ENCODE data around the gene UBE2M.

Gene UBE2M

GRCh38 chr19:58513694-58514563 lies 44.5 kb downstream of the UBE2M start:
- TF ChIP-seq EZH2 (IDR thresholded peaks at IDR 0.05; ENCODE audit: borderline replicate concordance, low read length) = no peak
- TF ChIP-seq, protein P1, sequence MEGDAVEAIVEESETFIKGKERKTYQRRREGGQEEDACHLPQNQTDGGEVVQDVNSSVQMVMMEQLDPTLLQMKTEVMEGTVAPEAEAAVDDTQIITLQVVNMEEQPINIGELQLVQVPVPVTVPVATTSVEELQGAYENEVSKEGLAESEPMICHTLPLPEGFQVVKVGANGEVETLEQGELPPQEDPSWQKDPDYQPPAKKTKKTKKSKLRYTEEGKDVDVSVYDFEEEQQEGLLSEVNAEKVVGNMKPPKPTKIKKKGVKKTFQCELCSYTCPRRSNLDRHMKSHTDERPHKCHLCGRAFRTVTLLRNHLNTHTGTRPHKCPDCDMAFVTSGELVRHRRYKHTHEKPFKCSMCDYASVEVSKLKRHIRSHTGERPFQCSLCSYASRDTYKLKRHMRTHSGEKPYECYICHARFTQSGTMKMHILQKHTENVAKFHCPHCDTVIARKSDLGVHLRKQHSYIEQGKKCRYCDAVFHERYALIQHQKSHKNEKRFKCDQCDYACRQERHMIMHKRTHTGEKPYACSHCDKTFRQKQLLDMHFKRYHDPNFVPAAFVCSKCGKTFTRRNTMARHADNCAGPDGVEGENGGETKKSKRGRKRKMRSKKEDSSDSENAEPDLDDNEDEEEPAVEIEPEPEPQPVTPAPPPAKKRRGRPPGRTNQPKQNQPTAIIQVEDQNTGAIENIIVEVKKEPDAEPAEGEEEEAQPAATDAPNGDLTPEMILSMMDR (IDR thresholded peaks at IDR 0.05; ENCODE audit: low read length) = peak; percentile 98
- peaks cover 9% of the 10 kb centered on the region for H3K36me3 ChIP-seq (ENCODE audit: insufficient read depth, low read length)
- no peaks in the 10 kb centered on the region for H4K20me1 ChIP-seq (ENCODE audit: insufficient read depth, low read length)
- peak overlapping the region; percentile 87 for H3K4me2 ChIP-seq (ENCODE audit: low read length)
- H3K4me3 ChIP-seq (ENCODE audit: low read depth, low read length, poor library complexity, severe bottlenecking) = peak overlapping the region; percentile 89
- H3K27me3 ChIP-seq (ENCODE audit: insufficient read depth, low read length) = no peaks in the 10 kb centered on the region
- peaks cover 5% of the 10 kb centered on the region; the same call in 1 of the 2 replicates for H3K79me2 ChIP-seq (ENCODE audit: insufficient read depth, low read length)
- H2AFZ ChIP-seq (ENCODE audit: low read length) = no peak overlapping the region; the same call in 1 of the 2 replicates
- H3K9ac ChIP-seq (ENCODE audit: low read length) = peak overlapping the region; percentile 95
- H3K9me3 ChIP-seq (ENCODE audit: low read length) = no peaks in the 10 kb centered on the region
- no peaks in the 10 kb centered on the region for H3F3A ChIP-seq (ENCODE audit: insufficient read depth, low read length)
- peak overlapping the region; percentile 71 for H3K27ac ChIP-seq (ENCODE audit: low read depth, low read length, poor library complexity, severe bottlenecking)
- no peaks in the 10 kb centered on the region for H3K9me2 ChIP-seq (ENCODE audit: low read depth, low read length)
- peaks cover 43% of the 10 kb centered on the region for H3K4me1 ChIP-seq (ENCODE audit: insufficient read depth, low read length, severe bottlenecking)

- H3K36me3 ChIP-seq (ENCODE audit: insufficient read depth, low read length) = peaks cover 9% of the 10 kb centered on the region
- H3K4me2 ChIP-seq (ENCODE audit: low read length) = peak overlapping the region; percentile 87
- no peaks in the 10 kb centered on the region for H3K9me3 ChIP-seq (ENCODE audit: low read length)
- peaks cover 36% of the 10 kb centered on the region for H3K4me1 ChIP-seq (ENCODE audit: insufficient read depth, low read length, severe bottlenecking)
- no peaks in the 10 kb centered on the region for H3K9me2 ChIP-seq (ENCODE audit: low read depth, low read length)
- peaks cover 5% of the 10 kb centered on the region; the same call in 1 of the 2 replicates for H3K79me2 ChIP-seq (ENCODE audit: insufficient read depth, low read length)
- no peaks in the 10 kb centered on the region for H4K20me1 ChIP-seq (ENCODE audit: insufficient read depth, low read length)
- H3K9ac ChIP-seq (ENCODE audit: low read length) = peak overlapping the region; percentile 73
- H3K27me3 ChIP-seq (ENCODE audit: insufficient read depth, low read length) = no peaks in the 10 kb centered on the region
- TF ChIP-seq, protein P1 (IDR thresholded peaks at IDR 0.05; ENCODE audit: low read length) = no peak
- TF ChIP-seq EZH2 (IDR thresholded peaks at IDR 0.05; ENCODE audit: borderline replicate concordance, low read length) = no peak
- H2AFZ ChIP-seq (ENCODE audit: low read length) = no peak overlapping the region; the same call in 1 of the 2 replicates
- peak overlapping the region; percentile 89 for H3K4me3 ChIP-seq (ENCODE audit: low read depth, low read length, poor library complexity, severe bottlenecking)
- H3K27ac ChIP-seq (ENCODE audit: low read depth, low read length, poor library complexity, severe bottlenecking) = peak overlapping the region; percentile 46
- H3F3A ChIP-seq (ENCODE audit: insufficient read depth, low read length) = no peaks in the 10 kb centered on the region
Observed at GRCh38 chr19:58513213-58513693, 45.2 kb downstream of the UBE2M start.

- no peaks in the 10 kb centered on the region for H4K20me1 ChIP-seq (ENCODE audit: insufficient read depth, low read length)
- peaks cover 6% of the 10 kb centered on the region for H3K36me3 ChIP-seq (ENCODE audit: insufficient read depth, low read length)
- H3K4me1 ChIP-seq (ENCODE audit: insufficient read depth, low read length, severe bottlenecking) = peaks cover 31% of the 10 kb centered on the region
- no peak within 1 kb of the TSS for H3K9ac ChIP-seq (ENCODE audit: low read length)
- TF ChIP-seq, protein P1 (IDR thresholded peaks at IDR 0.05; ENCODE audit: low read length) = no peak
- no peak for TF ChIP-seq EZH2 (IDR thresholded peaks at IDR 0.05; ENCODE audit: borderline replicate concordance, low read length)
- H3F3A ChIP-seq (ENCODE audit: insufficient read depth, low read length) = no peaks in the 10 kb centered on the region
- no peaks in the 10 kb centered on the region for H3K27me3 ChIP-seq (ENCODE audit: insufficient read depth, low read length)
- H3K27ac ChIP-seq (ENCODE audit: low read depth, low read length, poor library complexity, severe bottlenecking) = no peak within 1 kb of the TSS
- no peak within 1 kb of the TSS for H2AFZ ChIP-seq (ENCODE audit: low read length)
- peaks cover 5% of the 10 kb centered on the region; the same call in 1 of the 2 replicates for H3K79me2 ChIP-seq (ENCODE audit: insufficient read depth, low read length)
- no peak within 1 kb of the TSS for H3K4me3 ChIP-seq (ENCODE audit: low read depth, low read length, poor library complexity, severe bottlenecking)
- no peak within 1 kb of the TSS for H3K4me2 ChIP-seq (ENCODE audit: low read length)
- H3K9me3 ChIP-seq (ENCODE audit: low read length) = no peaks in the 10 kb centered on the region
- H3K9me2 ChIP-seq (ENCODE audit: low read depth, low read length) = no peaks in the 10 kb centered on the region
Observed at GRCh38 chr19:58511353-58512208, 46.8 kb downstream of the UBE2M start, which contains the start of gene SLC27A5. SLC27A5 (minus strand) TSS chr19:58511992; CDS start chr19:58511955, 37 bp downstream.

Data from OCI-LY1 (cell line).